NCI-H524 treated with DMSO at 0.1 percent for 48 hours (cell line): ENCODE results near the gene CLN6.
"Not testable (repeated sequence)": the region's sequence is repeated elsewhere in the genome, so short reads cannot be mapped to it uniquely, and the experiment has no call there.

Experiments used
- DNase-seq: peaks from one replicate; lab custom pipeline; 2025; lab: John Stamatoyannopoulos, UW

The CLN6 gene

GRCh38 chr15:68206711-68207151 is 22.8 kb downstream of the CLN6 start:
- DNase-seq, result no peak

- DNase-seq, result no peak
Observed at GRCh38 chr15:68205954-68206539, 23.5 kb downstream of the CLN6 start.

- DNase-seq, result no peak
Observed at GRCh38 chr15:68205558-68205944, 24.0 kb downstream of the CLN6 start.

- no peak for DNase-seq
Observed at GRCh38 chr15:68204776-68205557, 24.6 kb downstream of the CLN6 start, which contains the start of gene CALML4. TSS of gene CALML4 (minus strand) at chr15:68205332. CDS start at chr15:68205247, 85 bp downstream.

- DNase-seq, result no peak
Observed at GRCh38 chr15:68204361-68204760, 25.2 kb downstream of the CLN6 start.

GRCh38 chr15:68203956-68204355 is 25.6 kb downstream of the CLN6 start:
- DNase-seq, result no peak

GRCh38 chr15:68203486-68203885 is 26.0 kb downstream of the CLN6 start:
- DNase-seq, result no peak

GRCh38 chr15:68202994-68203393 is 26.5 kb downstream of the CLN6 start:
- not testable (repeated sequence) for DNase-seq

- DNase-seq, result no peak
Observed at GRCh38 chr15:68201879-68202261, 27.7 kb downstream of the CLN6 start.

- no peak for DNase-seq
Observed at GRCh38 chr15:68201153-68201878, 28.2 kb downstream of the CLN6 start.

- no peak for DNase-seq
Observed at GRCh38 chr15:68200016-68200861, 29.3 kb downstream of the CLN6 start.

- DNase-seq, result no peak
Observed at GRCh38 chr15:68199340-68199739, 30.2 kb downstream of the CLN6 start.

- DNase-seq, result no peak
Observed at GRCh38 chr15:68197661-68198437, 31.7 kb downstream of the CLN6 start.

GRCh38 chr15:68197170-68197492 is 32.4 kb downstream of the CLN6 start:
- DNase-seq, result no peak

GRCh38 chr15:68196445-68197169 is 32.9 kb downstream of the CLN6 start:
- DNase-seq, result no peak

GRCh38 chr15:68195336-68196112 is 34.0 kb downstream of the CLN6 start:
- DNase-seq, result no peak

- DNase-seq, result no peak
Observed at GRCh38 chr15:68192804-68193486, 36.6 kb downstream of the CLN6 start.

GRCh38 chr15:68192117-68192516 is 37.4 kb downstream of the CLN6 start:
- DNase-seq, result no peak

- DNase-seq, result no peak
Observed at GRCh38 chr15:68191555-68191954, 38.0 kb downstream of the CLN6 start.
